GM18507 (cell line): ENCODE measurements around the gene WDFY3.
A peak's percentile ranks its signal among the peaks of the same experiment; 100 is the strongest.

Experiments used
- DNase-seq: peaks from one replicate; pipeline ENCODE4 v3.0.0; 2011; ENCODE audit warnings: low read depth; ENCODE audit not compliant: insufficient read length; ENCODE audit errors: extremely low spot score
- FAIRE-seq: peaks from 2 replicates; lab custom pipeline; 2011; peaks lifted over from hg19 to GRCh38; lab: Jason Lieb, UNC

The WDFY3 gene

DNA sequence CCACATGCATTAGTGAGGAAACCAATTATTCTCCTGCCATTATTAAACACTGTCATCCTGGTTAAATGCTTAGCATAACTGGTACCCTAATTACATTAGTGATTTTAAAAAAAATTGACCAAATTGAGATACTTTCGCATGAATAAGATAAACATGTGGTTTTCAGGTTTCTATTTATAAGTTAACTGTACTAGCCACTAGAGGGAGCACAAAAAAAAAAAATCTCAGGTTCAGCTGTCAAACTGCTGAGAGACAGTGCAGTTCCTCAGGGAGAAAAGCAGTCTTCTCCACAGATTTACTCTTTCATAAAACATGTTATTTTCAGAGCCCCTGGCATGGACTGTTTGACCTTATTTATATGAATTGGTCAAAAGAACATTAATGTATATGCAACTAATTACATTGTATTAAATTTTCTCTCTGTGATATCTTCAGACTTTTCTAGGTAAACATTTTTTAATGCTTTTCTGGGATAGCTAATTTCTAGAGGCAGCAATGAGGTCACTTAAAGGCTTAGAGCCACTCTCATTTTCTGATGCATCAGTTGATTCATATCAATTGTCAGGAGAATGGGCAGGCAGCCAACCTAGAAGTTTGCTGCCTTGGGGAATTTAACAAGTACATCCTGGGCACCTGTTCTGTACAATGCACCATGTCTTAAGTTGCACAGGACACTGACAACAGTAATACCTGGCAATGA, 216.1 kb downstream of the WDFY3 start:
- peak; percentile 4 for DNase-seq
- peak; percentile 75 for FAIRE-seq

DNA sequence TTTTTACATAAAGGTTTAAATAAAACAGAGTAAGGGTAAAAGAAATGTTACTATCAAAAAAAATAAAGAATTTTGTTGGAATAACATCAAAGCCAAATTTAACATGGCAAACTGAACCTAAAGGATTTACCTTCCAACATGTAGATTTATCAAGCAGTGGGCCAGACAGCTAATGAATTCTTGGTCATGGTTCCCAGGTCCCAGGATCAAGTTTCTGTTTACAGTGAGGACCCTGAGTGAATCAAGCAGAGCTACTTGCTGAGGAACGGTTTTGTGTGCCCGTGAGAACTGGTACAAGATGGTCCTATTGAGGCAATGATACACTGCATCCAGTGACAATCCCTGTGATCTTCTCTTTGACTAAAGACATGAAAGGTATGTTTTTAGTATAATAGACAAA, 226.4 kb downstream of the WDFY3 start:
- DNase-seq = no peak
- no peak for FAIRE-seq

DNA sequence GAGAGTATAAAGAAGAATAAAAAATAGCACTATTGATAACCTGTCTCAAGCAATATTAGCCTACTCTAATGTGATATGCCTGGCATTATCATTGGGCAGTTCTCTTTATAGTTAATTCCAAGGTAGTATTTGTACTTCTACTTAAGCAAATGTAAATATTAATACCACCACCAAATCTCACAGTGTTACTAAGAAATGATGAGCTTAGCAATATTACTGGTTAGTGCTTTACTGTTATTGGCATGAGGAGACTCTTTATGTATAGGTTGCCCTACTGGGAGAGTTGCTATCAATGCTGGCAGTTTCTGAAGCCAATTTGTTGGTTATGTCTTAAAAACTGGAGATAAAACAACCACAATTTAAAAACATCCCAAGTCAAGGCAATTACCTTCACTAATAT, 227.9 kb downstream of the WDFY3 start:
- DNase-seq = no peak

DNA sequence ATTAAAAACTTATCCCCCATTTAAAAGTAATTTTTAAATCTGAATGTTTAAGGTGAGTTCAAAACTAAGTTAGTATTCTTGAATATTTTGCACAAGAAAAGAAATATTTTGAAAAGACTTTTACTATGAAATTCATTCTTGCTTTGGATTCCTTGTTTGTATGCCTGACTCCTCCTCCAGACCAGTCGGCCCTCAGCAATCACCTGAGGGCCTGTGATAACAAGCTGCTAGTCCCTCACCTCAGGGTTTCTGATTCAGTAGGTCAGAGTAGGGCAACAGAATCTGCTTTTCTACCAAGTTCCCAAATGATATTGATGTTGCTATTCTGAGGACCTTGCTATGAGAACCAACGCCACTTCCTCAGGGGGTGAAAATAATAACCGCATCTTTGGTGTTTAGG, 228.8 kb downstream of the WDFY3 start:
- FAIRE-seq (no peak), DNase-seq (no peak)

More for the DNA sequence above, 227.9 kb downstream of the WDFY3 start:
- FAIRE-seq = no peak

DNA sequence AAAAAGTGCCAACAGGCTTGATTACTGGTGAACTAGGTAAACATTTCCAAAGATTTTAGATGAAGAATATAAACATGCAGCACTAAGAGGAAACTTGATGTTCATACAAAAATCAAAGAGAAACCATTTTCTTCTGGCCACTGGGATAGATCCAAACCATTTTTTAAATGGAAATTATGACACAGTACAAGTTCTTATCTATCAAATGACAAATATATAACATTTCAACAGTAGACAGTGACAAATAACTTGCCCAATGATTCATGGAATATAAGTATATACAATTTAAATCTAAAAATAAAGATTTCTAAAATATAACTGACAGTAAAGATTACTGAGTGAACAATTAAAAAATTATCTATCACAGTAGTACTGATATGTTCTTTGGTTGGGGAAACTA, 232.5 kb downstream of the WDFY3 start:
- DNase-seq (no peak), FAIRE-seq (no peak)

DNA sequence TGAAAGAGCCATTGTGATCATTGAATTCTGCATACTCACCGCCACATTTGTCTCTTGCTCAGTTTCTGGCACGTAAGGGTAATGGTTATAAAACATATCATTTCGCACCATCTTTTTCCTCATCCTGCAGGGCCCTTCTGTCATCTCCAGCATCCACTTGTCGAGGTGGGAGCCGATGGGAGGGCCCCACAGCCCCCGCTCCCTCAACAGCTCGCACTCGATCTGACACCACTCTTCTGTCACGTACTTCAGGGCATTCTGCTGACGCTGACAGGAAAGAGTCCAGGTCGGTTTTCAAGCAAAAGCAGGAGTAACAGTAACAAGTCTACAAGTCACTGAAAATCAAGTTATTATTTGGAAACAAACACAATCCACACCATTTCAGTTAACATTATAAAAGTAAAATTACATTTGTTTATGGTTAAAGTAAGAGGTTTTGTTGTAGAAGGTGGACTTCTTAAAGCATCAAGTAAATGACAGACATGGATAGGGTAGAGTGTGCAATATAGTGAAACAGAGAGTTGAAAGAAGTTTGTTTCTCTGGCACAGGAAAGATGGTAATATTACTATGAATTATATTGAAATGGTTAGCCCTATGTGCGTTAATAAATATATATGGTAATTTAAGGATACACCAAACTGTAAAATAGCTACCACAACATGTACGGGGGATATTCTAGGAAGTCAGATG, 233.0 kb downstream of the WDFY3 start:
- DNase-seq = no peak
- no peak for FAIRE-seq

DNA sequence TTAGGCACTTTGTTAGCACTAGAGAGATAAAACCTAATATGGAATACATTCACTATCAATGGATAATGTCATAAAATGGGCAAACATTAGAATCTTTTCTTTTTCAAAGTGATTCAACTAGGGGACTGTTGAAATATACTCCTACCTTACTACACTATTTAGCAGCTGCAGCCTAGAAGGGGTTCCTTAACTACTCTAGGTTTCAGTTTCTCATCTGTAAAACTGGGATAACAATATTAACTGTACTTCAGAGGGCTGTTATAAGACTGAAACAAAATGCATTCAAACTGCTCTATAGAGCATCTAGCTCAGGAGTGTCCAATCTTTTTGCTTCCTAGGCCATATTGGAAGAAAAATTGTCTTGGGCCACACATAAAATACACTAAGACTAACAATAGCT, 236.1 kb downstream of the WDFY3 start:
- FAIRE-seq (no peak), DNase-seq (no peak)

DNA sequence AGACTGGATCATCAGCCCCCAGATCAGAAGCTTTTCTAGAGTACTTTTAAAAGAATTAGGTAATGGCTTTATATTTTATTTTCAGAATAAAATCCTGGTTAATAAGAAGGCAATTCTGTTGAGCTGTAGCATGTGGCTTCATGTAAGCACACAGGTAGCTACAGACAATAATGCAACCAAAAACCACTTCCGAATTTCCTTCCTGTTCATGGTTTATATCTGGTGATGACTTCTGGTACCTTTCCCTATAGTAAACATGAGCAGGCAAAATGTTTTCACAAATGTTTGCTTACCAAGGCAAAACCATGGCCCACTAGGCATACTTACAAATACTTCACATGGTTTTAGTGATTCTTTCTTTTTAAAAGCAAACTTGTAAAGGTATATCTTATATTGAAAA, 239.0 kb downstream of the WDFY3 start:
- DNase-seq = no peak
- no peak for FAIRE-seq

DNA sequence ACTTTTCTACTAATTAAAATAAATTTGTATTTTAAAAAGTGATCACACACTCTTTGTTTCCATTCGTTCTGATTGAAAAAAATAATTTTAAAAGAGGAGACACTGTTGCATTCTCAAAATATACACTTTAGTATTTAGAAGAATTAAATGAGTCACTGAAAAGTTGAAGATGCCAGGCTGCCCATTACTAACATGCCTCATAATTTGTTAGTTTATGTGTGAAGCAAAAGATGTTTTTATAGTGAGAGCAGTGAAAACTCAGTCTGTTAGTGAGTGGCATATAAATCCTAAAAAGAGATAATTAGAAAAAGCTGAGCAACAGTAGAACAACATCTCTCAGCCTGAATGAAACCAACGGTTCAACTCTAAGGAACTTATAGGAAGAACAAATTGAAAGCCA, 240.1 kb downstream of the WDFY3 start:
- FAIRE-seq (no peak), DNase-seq (no peak)

DNA sequence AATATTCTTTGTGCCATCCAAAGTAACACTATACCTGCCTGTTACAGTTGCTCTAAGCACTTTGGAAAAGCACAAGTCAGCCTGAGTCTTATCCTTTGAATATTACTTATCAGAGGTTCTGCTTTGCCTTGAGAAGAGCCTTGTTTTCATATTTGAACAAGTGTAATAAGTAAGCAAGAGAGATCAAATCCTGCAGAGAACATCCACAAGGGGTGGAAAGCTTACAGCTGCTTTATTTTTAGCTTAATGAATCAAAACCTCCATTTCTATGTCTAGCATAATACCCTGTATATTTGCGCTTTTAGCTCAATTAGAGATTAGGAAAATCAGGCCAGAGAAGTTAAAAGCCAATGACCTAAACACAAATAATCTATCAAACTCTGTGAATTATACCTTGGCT, 243.8 kb downstream of the WDFY3 start:
- FAIRE-seq = no peak
- DNase-seq = no peak

DNA sequence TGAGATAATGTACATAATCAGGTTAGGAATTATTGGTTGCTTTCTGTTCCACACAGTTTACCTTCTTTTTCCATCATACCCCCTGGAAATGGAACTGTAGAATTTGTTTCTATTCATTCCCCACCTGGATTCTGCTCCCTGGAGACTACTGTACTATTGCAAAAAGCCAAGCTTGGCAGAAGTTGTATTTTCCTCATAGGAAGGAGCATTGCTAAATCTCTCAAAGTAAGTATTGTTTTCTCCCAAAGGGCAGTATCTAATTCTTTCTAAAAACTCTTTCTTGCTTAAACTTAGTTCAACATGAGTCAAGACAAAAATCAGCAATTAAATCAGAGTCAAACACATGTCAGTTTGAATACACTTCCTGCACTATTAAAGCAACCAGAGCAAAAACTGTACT, 247.4 kb downstream of the WDFY3 start:
- FAIRE-seq = no peak

DNA sequence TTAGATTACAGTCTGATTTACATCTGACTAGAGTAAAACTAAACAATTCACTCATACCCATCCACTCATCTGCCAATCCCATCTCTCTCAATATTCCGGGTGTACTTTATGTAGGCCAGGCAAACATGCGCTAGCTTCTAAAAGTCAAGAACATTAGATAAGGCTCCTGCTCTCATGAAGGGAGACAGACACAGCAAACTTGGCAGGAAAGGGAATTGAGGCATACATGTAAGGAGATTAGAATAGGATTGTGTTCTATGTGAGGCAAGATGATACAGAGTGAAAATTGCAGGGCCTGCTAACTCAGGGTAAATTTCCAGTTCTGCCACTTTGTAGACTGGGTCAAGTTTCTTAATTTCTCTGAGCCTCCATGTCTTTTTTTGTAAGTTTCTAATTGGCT, 247.8 kb downstream of the WDFY3 start:
- no peak for FAIRE-seq
- DNase-seq = no peak

More for the DNA sequence above, 247.4 kb downstream of the WDFY3 start:
- DNase-seq = no peak

DNA sequence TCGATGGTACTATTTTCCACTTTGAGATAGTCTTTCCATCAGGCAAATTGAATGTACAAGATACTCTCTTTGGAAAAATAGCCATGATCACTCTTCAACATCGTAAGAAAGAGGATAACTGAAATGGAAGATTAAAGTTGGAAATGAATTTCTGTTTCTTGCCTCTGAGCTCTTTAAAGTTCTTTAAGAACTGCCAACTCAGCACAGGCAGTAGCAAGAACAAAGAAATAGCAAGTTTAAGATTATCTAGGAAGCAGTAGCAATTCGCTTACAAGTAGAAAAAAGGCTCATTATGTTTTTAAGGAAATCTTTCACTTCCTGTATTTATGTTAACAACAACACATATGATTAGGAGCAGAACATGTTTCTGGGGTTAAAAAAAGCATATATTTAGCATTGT, 255.9 kb downstream of the WDFY3 start:
- FAIRE-seq (no peak), DNase-seq (no peak)

DNA sequence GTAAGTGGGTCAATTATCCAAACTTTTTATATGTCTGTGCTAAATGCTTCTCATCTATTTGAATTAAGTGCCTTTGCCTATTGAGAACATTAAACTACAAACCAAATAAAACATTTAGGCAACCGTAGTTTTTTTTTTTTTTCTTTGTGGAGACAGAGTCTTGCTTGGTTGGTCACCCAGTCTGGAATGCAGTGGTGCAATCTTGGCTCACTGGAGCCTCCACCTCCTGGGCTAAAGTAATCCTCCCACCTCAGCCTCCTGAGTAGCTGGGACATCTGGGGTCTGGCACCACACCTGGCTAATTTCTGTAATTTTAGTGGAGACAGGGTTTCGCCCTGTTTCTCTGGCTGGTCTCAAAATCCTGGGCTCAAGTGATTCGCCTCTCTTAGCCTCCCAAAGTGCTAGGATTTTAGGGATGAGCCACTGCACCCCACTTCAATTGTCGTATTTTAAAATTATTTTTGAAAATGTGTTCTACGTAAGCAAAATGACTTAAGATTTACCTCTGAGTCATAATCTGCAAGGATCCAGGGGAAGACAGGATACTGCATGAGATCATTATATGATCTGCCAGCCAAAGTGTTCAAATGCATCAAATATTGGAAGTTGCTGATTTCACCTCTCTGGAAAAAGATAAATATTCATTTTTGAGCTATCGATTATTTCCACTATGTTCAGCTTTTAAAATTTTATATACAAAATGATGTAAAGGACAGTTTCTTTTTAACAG, 257.9 kb downstream of the WDFY3 start:
- FAIRE-seq (no peak), DNase-seq (no peak)

DNA sequence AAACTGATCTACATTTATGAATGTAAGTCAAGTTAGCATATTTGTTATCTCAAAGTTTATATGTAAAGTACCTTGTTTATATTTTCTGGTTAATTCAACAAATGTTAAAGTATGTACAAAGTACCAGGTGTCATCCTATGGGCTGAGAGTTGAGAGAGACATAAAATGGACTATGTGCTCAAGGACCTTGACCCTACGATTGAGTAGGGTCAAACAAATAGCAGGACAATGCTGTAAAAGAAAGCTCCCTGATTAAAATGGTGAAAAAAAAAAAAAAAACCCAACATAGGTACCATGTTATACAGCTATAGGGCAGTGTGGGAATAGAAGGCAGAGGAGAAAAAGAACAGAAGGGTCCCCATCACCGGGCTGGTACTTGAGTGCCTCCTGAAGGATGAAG, 260.2 kb downstream of the WDFY3 start:
- DNase-seq (no peak), FAIRE-seq (no peak)

DNA sequence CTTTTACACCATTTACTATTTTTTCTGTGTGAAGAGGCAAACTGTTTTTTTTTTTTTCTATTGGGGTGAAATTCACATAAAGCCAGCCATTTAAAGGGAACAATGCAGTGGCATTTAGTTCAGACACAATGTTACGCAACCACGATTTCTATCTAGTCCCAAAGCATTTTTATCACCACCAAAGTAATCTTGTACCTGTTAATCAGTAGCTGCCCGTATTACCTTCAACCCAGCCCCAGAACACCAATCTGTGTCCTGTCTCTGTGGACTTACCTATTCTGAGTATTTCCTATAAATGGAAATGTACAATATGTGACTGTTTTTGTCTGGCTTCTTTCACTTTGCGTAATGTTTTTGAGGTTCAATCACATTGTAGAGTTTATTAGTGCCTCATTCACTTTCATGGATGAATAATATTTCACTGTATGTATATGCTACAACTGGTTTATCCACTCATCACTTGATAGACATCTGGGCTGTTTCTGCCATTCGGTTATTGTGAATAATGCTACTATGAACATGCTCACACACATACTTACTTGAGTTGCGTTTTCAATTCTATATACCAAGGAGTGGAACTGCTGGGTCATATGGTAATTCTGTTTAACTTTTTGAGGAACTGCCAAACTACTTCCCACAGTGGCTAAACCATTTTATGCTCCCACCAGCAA, 267.4 kb downstream of the WDFY3 start:
- FAIRE-seq (no peak), DNase-seq (no peak)

DNA sequence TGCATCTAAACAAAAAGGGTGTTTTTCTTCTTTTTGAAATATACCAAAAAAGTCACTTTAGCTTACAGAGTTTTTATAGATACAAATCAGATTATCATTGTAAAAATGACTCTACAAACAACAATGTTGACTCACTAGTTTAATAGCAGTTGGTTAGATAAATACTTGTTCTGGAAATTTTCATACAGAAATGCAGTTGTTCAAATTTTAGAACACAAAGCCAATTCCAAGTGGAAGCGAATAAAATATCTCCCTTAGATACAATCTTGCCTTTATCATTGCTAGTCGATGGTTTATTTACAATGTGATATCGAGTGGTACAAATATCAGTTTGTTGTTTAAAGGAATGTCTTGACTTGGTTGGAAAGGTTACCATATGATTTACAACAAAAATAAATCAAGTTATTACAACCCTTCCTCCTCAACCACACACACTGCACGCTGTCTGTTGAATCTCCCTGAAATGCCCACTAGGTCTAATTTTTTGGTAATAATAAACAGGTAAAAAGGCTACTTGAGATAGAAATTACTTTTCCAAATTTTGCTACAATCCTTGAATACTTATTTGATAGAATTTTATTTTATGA, 268.8 kb downstream of the WDFY3 start:
- DNase-seq (no peak), FAIRE-seq (no peak)

DNA sequence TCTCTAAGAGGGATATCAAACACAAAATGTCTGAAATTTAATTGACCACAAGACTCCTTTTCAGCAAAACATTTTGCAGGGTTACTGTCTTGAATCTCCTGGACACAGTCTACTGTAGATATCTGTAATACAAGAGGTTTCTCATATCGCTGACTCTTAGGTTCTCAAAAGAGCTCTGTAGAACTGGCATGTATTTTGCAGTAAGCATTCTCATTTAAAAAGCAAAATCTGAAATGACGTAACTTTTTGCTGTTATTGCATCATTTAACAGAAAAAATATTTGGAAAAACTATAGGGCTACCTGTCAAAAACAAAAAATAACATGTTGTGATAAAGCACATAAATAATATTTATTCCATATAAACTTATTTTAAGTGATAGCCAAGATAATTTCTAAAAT, 269.3 kb downstream of the WDFY3 start:
- FAIRE-seq = no peak
- DNase-seq = no peak

DNA sequence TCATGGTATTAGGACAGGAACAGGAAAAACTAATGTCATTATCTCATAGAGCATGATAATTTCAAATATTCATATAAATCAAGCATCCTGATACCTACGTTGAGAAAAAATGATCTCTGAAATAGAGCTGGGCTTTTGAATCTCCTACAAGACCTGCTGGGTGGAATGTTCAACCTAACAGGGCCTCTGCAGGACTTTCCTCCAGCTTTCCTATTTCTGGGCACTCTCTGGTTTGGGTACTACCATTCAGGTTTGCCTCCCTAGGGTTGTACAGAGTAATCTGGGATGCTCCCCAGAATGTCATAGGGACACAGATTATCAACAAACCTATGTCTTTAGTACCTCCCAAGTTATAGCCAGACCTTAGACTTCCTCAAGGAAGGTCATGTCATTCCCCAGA, 274.7 kb downstream of the WDFY3 start:
- no peak for FAIRE-seq
- DNase-seq = no peak

DNA sequence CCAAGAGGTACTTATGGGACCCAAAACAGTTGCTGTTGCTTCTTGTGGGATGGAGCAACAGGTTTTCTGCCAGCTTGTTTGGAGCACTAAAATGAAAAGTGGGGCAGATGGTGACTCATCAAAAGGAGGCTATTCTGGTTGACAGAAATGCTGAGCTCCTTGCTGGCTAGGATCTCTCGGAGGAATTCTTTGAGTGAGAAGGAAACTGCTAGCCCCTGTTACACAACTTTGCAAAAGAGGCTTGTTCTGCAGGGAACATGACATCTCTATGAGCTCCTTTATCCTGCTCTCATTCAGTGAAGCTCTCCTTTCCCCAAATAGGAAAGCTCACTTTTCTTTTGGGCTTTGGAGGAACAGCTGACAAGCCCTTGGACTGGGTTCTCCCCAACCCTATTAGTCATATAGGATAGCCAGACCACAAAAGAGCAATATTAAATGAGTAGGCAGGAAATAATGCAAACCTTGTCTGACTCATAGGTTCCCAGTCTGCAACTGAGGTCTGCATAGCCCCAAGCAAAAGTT, 275.3 kb downstream of the WDFY3 start:
- DNase-seq (no peak), FAIRE-seq (no peak)
